SK-N-SH (cell line): Measurements from ENCODE around the gene ADCY9. TPM values are rescaled to one million over a fixed set of nuclear protein-coding genes. Genes with fewer than 3 reads are reported as not detected.

Experiments
- CTCF ChIA-PET: fragments of 300-600, 350-600 bp; formaldehyde crosslinking; extraction: SDS; loops from one replicate; lab custom pipeline; 2021; lab: Yijun Ruan, JAX
- POLR2A ChIA-PET: fragments of 350-600 bp; sonication (Branson Sonifier 250); formaldehyde crosslinking; extraction: SDS; loops from one replicate; lab custom pipeline; 2020; ENCODE audit warnings: antibody characterized with exemption, inconsistent platforms; lab: Yijun Ruan, JAX
- DNase-seq: peaks from one replicate; pipeline ENCODE4 v3.0.0; 2012
- H2AFZ ChIP-seq: fragments of 200-600 bp; sonication (generic); 2 replicates; pipeline ENCODE4 v1.8.1; 2016; ENCODE audit warnings: antibody characterized with exemption, mild to moderate bottlenecking, low read depth
- H3F3A ChIP-seq: fragments of 200-600 bp; sonication (generic); replicated peaks from 2 replicates; pipeline ENCODE3; 2016; ENCODE audit warnings: antibody characterized with exemption, mild to moderate bottlenecking; ENCODE audit not compliant: insufficient read depth
- H3K27ac ChIP-seq, 2 experiments: fragments of 200-500 bp in 1 of 2; fragments of 200-600 bp in 1 of 2; sonication (Bioruptor generic) in 1 of 2; sonication (generic), shearing (Covaris generic) in 1 of 2; 2 replicates each; pipeline versions ENCODE4 v1.5.1 to v1.6.1; 2014 to 2016; ENCODE audit warnings: low read depth in 2 of 2, inconsistent platforms in 1 of 2, low read length in 1 of 2, mild to moderate bottlenecking in 1 of 2, mixed read lengths in 1 of 2
- H3K27me3 ChIP-seq: fragments of 200-600 bp; sonication (generic), shearing (Covaris generic); 2 replicates; pipeline ENCODE4 v1.6.1; 2016; ENCODE audit warnings: mixed run types; ENCODE audit not compliant: insufficient read depth
- H3K36me3 ChIP-seq, 2 experiments: fragments of 200-500 bp in 1 of 2; fragments of 200-600 bp in 1 of 2; sonication (Bioruptor generic) in 1 of 2; sonication (generic) in 1 of 2; replicated peaks in 1 of 2; 2 replicates each; pipeline versions ENCODE3 to v1.5.1; 2014 to 2016; ENCODE audit warnings: low read length in 1 of 2, mild to moderate bottlenecking in 1 of 2; ENCODE audit not compliant: insufficient read depth in 2 of 2, control insufficient read depth in 1 of 2
- H3K4me1 ChIP-seq, 2 experiments: fragments of 200-500 bp in 1 of 2; fragments of 200-600 bp in 1 of 2; sonication (Bioruptor generic) in 1 of 2; sonication (generic), shearing (Covaris generic) in 1 of 2; 2 replicates each; pipeline versions ENCODE4 v1.5.1 to v1.6.1; 2014 to 2016; ENCODE audit warnings: low read depth in 1 of 2, low read length in 1 of 2, mixed run types in 1 of 2; ENCODE audit not compliant: insufficient read depth in 2 of 2, control insufficient read depth in 1 of 2
- H3K4me2 ChIP-seq: fragments of 200-600 bp; sonication (generic), shearing (Covaris generic); 2 replicates; pipeline ENCODE4 v1.6.1; 2017; ENCODE audit warnings: mixed run types
- H3K4me3 ChIP-seq, 2 experiments: fragments of 200-500 bp in 1 of 2; fragments of 200-600 bp in 1 of 2; sonication (Bioruptor generic) in 1 of 2; sonication (generic), shearing (Covaris generic) in 1 of 2; 2 replicates each; pipeline versions ENCODE4 v1.5.1 to v1.8.1; 2014 to 2016; ENCODE audit warnings: low read depth in 2 of 2, inconsistent platforms in 1 of 2, low read length in 1 of 2, mild to moderate bottlenecking in 1 of 2, mixed read lengths in 1 of 2, moderate library complexity in 1 of 2
- H3K79me2 ChIP-seq: fragments of 200-600 bp; sonication (generic); 2 replicates; pipeline ENCODE4 v1.8.1; 2017; ENCODE audit warnings: mild to moderate bottlenecking; ENCODE audit not compliant: insufficient read depth
- H3K9ac ChIP-seq: fragments of 200-600 bp; sonication (generic); 2 replicates; pipeline ENCODE4 v1.6.1; 2017; ENCODE audit warnings: mixed run types
- H3K9me2 ChIP-seq: fragments of 200-600 bp; sonication (generic); 2 replicates; pipeline ENCODE4 v1.6.1; 2017; ENCODE audit warnings: mixed run types
- H3K9me3 ChIP-seq: fragments of 200-600 bp; sonication (generic); 2 replicates; pipeline ENCODE4 v1.6.1; 2017; ENCODE audit warnings: mixed run types, mild to moderate bottlenecking, moderate library complexity
- H4K20me1 ChIP-seq: fragments of 200-600 bp; sonication (generic); 2 replicates; pipeline ENCODE4 v1.6.1; 2017; ENCODE audit warnings: mild to moderate bottlenecking, mixed run types; ENCODE audit not compliant: insufficient read depth
- CHD2 ChIP-seq: fragments of 150-350 bp; IDR thresholded peaks from 2 replicates; pipeline ENCODE4 v1.6.1; 2018; ENCODE audit warnings: low read length; ENCODE audit not compliant: partially characterized antibody
- FOSL2 ChIP-seq: IDR thresholded peaks from 2 replicates; pipeline ENCODE4 v1.4.0; 2012; ENCODE audit warnings: low read depth, mild to moderate bottlenecking, moderate library complexity, borderline replicate concordance
- FOXJ3 ChIP-seq: sonication (generic); formaldehyde crosslinking; IDR thresholded peaks from 2 replicates; pipeline ENCODE4 v1.5.1; 2020; ENCODE audit warnings: mild to moderate bottlenecking, missing genetic modification reagents
- FOXM1 ChIP-seq: IDR thresholded peaks from 2 replicates; pipeline ENCODE4 v1.4.0; 2012; ENCODE audit warnings: low read depth, mild to moderate bottlenecking
- GABPA ChIP-seq: IDR thresholded peaks from 2 replicates; pipeline ENCODE4 v1.4.0; 2012; ENCODE audit warnings: low read depth, mild to moderate bottlenecking
- GATA2 ChIP-seq: sonication (generic); formaldehyde crosslinking; IDR thresholded peaks from 2 replicates; pipeline ENCODE4 v1.5.0; 2020; ENCODE audit warnings: mild to moderate bottlenecking, missing genetic modification reagents
- IRF3 ChIP-seq: fragments of 150-350 bp; IDR thresholded peaks from 2 replicates; pipeline ENCODE4 v1.6.1; 2016; ENCODE audit warnings: mild to moderate bottlenecking, low read depth, low read length
- JUND ChIP-seq: IDR thresholded peaks from 2 replicates; pipeline ENCODE4 v1.4.0; 2012
- MAX ChIP-seq: IDR thresholded peaks from 2 replicates; pipeline ENCODE4 v1.4.0; 2012; ENCODE audit warnings: low read depth
- NRF1 ChIP-seq: IDR thresholded peaks from 2 replicates; pipeline ENCODE4 v1.6.1; 2012; ENCODE audit warnings: low read depth, mild to moderate bottlenecking, low read length
- RCOR1 ChIP-seq: fragments of 150-350 bp; IDR thresholded peaks from 2 replicates; pipeline ENCODE4 v1.6.1; 2017; ENCODE audit warnings: antibody characterized with exemption, low read length
- RFX5 ChIP-seq: IDR thresholded peaks from 2 replicates; pipeline ENCODE4 v1.6.1; 2012; ENCODE audit warnings: mild to moderate bottlenecking, improper control_type of control experiment, low read length
- RXRA ChIP-seq: IDR thresholded peaks from 2 replicates; pipeline ENCODE4 v1.4.0; 2012; ENCODE audit warnings: low read depth, mild to moderate bottlenecking, borderline replicate concordance
- SIN3A ChIP-seq: IDR thresholded peaks from 2 replicates; pipeline ENCODE4 v1.6.1; 2012; ENCODE audit warnings: low read depth, mild to moderate bottlenecking, low read length, moderate library complexity, borderline replicate concordance
- TAF1 ChIP-seq: IDR thresholded peaks from 2 replicates; pipeline ENCODE4 v1.6.1; 2012; ENCODE audit warnings: low read depth, mild to moderate bottlenecking, low read length, moderate library complexity, borderline replicate concordance
- TCF12 ChIP-seq: IDR thresholded peaks from 2 replicates; pipeline ENCODE4 v1.4.0; 2012
- TEAD4 ChIP-seq: IDR thresholded peaks from 2 replicates; pipeline ENCODE4 v1.4.0; 2012; ENCODE audit warnings: mild to moderate bottlenecking, borderline replicate concordance; ENCODE audit not compliant: insufficient read depth
- USF1 ChIP-seq: IDR thresholded peaks from 2 replicates; pipeline ENCODE4 v1.4.0; 2012; ENCODE audit warnings: low read depth, borderline replicate concordance
- YY1 ChIP-seq: IDR thresholded peaks from 2 replicates; pipeline ENCODE4 v1.4.0; 2012; ENCODE audit warnings: low read depth, mild to moderate bottlenecking
- WGBS: methylation state at CpG from one replicate; pipeline ENCODE4 v1.1.6; 2017; ENCODE audit warnings: low lambda C conversion rate; 5-methylcytosine and 5-hydroxymethylcytosine counted together
- polyA plus RNA-seq, 3 experiments: library from polyadenylated mRNA; depleted of rRNA; stranded (reverse); fragments of >200 nt; gene quantifications; 2 replicates each; pipeline ENCODE4 v1.2.3, GENCODE V29; 2012

The ADCY9 gene
- polyA plus RNA-seq, 1 of the 3 experiments (the other 2 are of a cell fraction), result 5.2 TPM

- H3K36me3 ChIP-seq, result no peaks in the 10 kb centered on the region
- no peak overlapping the region for H3K4me3 ChIP-seq
- 72% methylated on average over 5 of the region's 5 CpGs for WGBS
- no peak overlapping the region for H2AFZ ChIP-seq
- DNase-seq, result no peak
- no peaks in the 10 kb centered on the region for H3K79me2 ChIP-seq
- H3K9me3 ChIP-seq, result no peaks in the 10 kb centered on the region
- ChIA-PET CTCF (interaction anchor here (1.6 kb wide), 1 partner anchor 110 kb away, joined by 3 read pairs; no protein-coding TSS in a partner anchor), POLR2A (no interaction called here)
- H3K9ac ChIP-seq, result no peak overlapping the region
- H3K27ac ChIP-seq, result no peak overlapping the region
- no peak overlapping the region for H3K4me2 ChIP-seq
- H3K4me1 ChIP-seq, result peaks cover 4 to 10% of the 10 kb centered on the region in 2 experiments
- no peaks in the 10 kb centered on the region for H3F3A ChIP-seq
- H3K27me3 ChIP-seq, result no peaks in the 10 kb centered on the region
- no peaks in the 10 kb centered on the region for H4K20me1 ChIP-seq
- TF ChIP-seq JUND (no peak), TCF12 (no peak), RXRA (no peak), IRF3 (no peak)
- H3K9me2 ChIP-seq, result no peaks in the 10 kb centered on the region
Measured at GRCh38 chr16:4092547-4093265, 23.5 kb downstream of the ADCY9 start.

- Histone ChIP-seq H3K4me2 (no peak overlapping the region), H3K9me2 (no peaks in the 10 kb centered on the region), H3K4me1 (peaks cover 0 to 10% of the 10 kb centered on the region in 2 experiments; a peak in 3 of 4 replicates), H3K4me3 (no peak overlapping the region), H2AFZ (no peak overlapping the region), H3F3A (no peaks in the 10 kb centered on the region), H3K79me2 (no peaks in the 10 kb centered on the region), H3K27me3 (no peaks in the 10 kb centered on the region), H3K9ac (no peak overlapping the region), H4K20me1 (no peaks in the 10 kb centered on the region), H3K27ac (no peak overlapping the region), H3K9me3 (no peaks in the 10 kb centered on the region), H3K36me3 (no peaks in the 10 kb centered on the region)
- 95% methylated on average over 17 of the region's 17 CpGs for WGBS
- CTCF ChIA-PET, result interaction anchor here (0.9 kb wide), 1 partner anchor 108 kb away, joined by 3 read pairs; no protein-coding TSS in a partner anchor
- DNase-seq, result no peak
- TF ChIP-seq FOSL2, result no peak
- TF ChIP-seq CHD2, result no peak
- no peak for TF ChIP-seq YY1
- no peak for TF ChIP-seq SIN3A
- no peak for TF ChIP-seq TEAD4
- no peak for TF ChIP-seq GATA2 (CRISPR knock-in tag)
- TF ChIP-seq GABPA, result no peak
- no peak for TF ChIP-seq FOXM1
- no peak for TF ChIP-seq MAX
- TF ChIP-seq FOXJ3 (CRISPR knock-in tag), result no peak
- TF ChIP-seq RXRA, result no peak
- TF ChIP-seq NRF1, result no peak
- TF ChIP-seq TAF1, result no peak
- TF ChIP-seq IRF3, result no peak
- TF ChIP-seq RCOR1, result no peak
- no peak for TF ChIP-seq RFX5
- no peak for TF ChIP-seq JUND
- TF ChIP-seq USF1, result no peak
- no peak for TF ChIP-seq TCF12
- POLR2A ChIA-PET, result no interaction called here
Measured at GRCh38 chr16:4091240-4092012, 24.8 kb downstream of the ADCY9 start.
